Right ventricle myocardium superior (tissue), 1 donor: ENCODE measurements around the gene ZMYND8. TPM values are rescaled to one million over a fixed set of nuclear protein-coding genes. Genes with fewer than 3 reads are reported as not detected.

Experiments used
- ATAC-seq: fragments of 200-7000 bp; cut with Tn5 transposase; one replicate; pipeline ENCODE4 v1.9.1; 2020; ENCODE audit warnings: mild to moderate bottlenecking; ENCODE audit not compliant: poor library complexity
- DNase-seq: peaks from one replicate; pipeline ENCODE4 v3.0.0-alpha.2; 2020
- intact Hi-C: fragments of 100-400 bp; cut with DNase I; formaldehyde crosslinking; loops from one replicate; pipeline ENCODE4 v1.11.2; 2022
- total RNA-seq: library from RNA; stranded (reverse); fragmentation: NEBNext Ultra II Directional; extraction: Animal tissue kit (Norgen Biotek cat#: 25700); gene quantifications from one replicate; pipeline ENCODE4 v1.2.1, GENCODE V29; 2021
- donor health status: DM: no; HTN: yes; CAD: no; lungs with severe emphysema.

ZMYND8 gene
- total RNA-seq, 1 donor from 2014 or later, result 37.7 TPM

DNA sequence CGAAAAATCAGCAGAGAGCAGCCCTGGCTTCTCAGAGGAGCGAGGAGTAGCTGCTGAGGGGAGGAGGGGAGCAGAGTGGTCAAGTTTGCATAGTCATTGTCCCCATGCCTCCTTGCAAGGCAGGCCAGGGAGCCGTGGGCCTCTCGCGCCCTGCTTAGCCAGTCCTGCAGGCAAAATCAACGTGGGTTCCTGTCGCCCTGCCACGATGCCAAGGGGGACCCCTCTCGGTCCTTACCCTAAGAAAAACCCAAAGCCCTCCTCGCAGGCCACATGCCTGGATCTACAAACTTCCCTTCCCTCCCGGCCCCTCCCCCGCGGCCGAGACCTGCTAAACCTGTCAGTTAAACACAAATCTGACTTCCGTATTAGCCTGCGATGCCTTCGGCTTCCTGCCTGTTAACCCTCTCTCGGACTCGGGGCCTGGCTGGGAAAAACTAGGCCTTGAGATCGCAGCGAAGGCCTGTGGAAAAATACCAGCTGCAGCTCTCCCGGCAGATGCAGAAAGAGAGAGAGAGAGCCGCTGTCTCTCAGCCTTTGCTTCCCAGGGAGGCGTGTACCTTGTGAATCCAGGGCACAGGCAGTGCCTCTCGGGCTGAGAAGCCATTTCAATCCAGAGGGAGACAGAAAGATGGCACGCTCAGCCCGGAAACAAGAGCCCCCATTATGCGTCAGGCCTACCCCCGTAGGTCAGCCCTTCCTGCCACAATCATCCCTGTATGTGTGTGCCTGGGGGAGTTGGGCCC, 968 bp upstream of the ZMYND8 start:
- DNase-seq (peak; percentile 88), ATAC-seq (peak; percentile 32)
- intact Hi-C loops, result no loop called here

DNA sequence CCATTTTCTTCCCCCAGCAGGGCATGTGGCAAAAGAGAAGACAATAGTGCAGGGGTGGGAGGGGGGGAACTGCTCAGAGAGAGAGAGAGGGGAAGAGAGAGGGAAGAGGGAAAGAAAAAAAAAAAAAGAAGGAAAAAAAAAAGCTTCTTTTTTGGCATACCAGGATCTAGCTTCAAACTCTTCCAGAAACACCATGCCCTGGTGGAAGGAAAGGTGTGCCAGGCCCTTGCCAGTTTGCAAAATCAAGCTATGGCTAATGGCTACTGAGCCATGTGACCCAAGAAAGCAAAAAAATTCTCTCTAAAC, 326 bp downstream of the ZMYND8 start:
- no peak for ATAC-seq
- DNase-seq, result no peak
- intact Hi-C loops, result no loop called here

DNA sequence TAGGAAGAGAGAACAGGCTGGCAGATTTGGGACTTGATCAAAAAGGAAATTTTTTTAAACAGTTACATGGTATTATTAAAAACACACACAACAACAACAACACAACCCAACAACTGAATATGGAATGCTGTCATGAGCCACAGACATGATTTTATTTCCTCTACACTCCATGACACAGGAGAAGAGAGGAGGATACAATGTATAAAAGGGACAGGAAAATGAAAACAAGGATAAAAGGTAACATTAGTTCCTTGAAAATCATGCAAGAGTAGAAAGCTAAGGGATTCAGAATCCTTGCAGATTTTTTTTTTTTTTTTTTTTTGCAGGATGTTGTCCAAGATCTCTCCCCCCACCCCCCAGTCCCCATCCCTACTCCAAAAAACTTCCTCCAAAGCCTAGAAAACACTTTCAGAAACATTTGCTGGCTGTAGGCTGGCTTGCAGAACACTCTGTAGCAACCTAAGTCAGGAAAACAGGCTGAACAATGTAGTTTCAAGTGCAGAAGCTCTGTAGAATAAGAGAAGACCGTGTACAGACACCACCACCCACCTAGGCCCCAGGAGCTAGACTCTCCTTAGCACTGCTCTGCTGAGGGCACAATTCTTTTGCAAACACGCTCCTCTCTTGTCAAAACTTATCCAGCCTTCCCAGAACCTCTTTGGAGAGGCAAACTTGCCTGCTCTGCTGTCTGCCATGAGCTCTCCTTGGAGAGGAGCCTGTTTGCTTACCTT, 845 bp downstream of the ZMYND8 start:
- intact Hi-C loops, result no loop called here

DNA sequence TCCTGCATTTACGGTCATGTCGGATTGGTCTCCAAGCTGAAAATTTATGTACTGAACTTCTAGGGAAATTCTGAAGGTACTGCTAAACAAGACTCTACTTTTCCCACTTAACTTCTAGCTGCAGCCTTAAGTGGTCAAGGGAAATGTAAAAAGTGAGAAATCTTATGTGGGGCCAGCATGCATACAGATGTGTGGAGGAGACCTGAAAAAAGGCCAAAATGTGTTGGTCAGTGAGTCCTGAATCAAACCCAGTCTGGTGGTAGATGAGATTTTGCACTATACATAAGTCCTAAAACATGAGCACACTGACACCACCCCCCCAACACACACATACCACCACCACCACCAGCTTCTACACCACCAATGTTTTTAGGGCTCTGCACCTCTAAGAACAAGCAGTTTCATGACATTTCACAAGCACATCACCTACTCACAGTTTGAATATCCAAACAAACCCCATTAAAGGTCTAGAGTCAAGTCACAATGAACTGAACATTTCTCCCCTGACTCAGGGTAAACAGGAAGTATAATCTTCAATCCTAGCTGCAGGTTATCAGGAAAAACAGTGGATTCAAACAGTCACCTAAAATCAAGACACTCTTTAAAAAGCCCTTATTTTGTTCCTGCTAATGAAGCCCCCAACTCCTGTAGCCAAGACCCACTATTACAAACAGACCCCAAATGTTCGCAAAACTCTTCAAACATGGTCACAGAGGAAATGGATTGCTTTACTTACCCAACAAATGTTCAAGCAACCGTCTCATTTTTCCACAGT, 1.6 kb downstream of the ZMYND8 start:
- intact Hi-C loops, result no loop called here
- ATAC-seq, result no peak

More for the DNA sequence above, 845 bp downstream of the ZMYND8 start:
- ATAC-seq (no peak), DNase-seq (no peak)

DNA sequence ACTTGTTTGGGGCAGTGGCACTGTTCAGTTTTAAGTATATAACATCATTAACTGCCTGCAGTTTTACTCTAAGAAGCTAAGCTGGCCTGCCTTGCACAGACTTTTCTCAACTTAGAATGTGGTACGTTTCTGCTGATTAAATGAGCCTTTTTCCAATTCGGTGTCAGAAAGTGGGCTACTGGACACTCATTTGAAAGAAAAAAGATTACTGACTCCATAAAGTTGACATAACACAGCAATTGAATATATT, 2.1 kb downstream of the ZMYND8 start:
- ATAC-seq, result no peak
- intact Hi-C loops, result no loop called here

More for the DNA sequence above, 1.6 kb downstream of the ZMYND8 start:
- DNase-seq, result no peak

DNA sequence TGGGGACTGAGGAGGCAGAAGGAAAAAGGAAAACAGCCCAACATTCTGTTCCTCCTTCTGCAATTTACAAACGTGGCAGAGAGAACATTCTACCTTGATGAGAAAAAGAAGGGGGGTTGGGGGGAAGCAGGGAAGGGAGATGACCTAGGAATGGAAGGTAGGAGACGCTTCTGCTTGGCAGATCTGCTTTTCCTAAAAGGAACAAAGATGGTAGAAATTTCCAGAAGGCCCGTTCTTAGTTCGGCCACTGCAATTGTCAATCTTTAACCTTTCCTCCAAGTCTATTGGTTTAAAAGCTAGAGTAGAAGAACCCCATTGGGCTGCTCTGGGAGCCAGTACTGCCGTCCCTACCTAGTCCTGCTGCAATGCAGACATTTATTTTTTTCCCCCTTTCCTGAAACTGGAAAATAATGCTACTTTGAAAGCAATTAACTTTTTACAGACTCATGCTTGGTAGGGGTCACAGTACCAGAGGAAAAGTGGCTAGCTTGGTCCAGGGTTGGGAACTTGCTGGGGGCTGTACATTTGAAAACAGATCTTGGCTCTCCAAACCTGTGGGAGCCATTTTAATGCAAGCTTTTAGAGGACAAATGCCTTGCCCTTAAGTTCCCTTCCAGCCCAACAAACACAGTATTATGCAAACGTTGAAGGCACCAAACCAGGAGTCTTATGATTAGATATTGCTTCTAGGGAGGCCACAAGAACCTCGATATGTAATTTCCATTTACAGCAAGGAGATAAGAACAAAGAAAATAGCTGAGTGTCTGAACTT, 2.6 kb downstream of the ZMYND8 start:
- intact Hi-C loops, result no loop called here
- no peak for ATAC-seq
- DNase-seq, result no peak

More for the DNA sequence above, 2.1 kb downstream of the ZMYND8 start:
- no peak for DNase-seq

DNA sequence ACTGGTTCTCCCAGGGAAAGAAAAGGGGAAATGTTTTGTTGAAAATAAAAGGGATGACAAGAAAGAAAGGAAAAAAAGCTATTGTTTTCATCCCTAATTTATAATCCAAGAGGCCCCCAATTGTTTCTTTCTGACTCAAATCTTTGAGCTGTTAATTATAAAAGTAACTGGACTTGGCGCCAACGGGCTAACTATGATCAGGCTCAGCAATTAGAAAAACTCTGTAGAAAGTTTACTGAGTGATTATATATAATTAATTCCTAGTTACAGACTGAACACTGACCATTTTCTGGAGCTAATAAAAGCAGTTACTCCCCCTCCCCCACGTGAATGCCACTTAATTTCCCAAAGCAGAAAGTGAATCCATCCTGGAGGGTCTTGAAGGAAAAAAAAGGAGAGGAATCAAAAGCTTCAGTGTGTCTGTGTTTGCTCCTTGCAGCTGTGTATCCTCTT, 3.2 kb downstream of the ZMYND8 start:
- ATAC-seq (no peak), DNase-seq (no peak)
- intact Hi-C loops, result no loop called here

DNA sequence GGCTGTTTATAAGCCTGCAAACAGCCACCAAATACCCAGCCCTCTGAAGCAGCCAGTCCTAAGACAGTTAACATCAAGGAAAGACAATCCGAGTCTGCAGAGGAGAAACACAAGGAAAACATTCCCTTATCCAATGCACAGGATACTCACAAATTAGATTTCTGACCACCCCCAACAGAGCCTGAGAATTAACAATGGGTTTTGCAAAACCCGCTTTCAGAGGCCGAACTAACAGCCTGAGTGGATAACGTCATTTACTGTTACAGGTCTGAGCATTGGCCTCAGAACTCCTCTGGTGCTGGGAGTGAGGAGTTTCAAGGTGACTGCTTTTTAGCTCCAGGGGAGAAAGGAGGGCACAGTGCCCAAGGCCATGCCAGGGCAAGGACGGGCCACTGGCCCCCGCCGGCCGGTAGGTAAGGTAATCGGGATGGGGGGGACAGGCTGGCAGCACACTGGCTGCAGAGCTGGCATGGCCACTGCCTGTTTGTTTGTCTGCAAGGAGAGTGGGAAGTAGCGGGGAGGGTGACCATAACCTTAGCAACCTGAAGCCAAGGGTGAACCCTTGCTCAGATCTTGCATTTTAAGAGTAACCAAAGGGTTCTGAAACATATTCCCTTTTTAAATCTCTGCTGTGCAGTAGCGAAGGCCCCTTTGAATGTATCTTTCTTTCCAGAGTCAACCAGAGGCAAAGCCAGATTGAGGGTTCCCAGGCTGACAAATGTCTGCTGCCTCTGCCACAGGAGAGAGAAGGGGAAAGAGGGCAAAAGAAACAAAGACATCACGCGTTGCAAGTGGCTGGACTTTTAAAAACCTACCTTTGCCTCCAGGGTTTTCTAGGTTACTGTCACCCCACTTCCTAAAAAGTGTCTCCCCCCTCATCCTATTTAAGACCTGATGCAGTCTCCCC, 3.9 kb downstream of the ZMYND8 start:
- ATAC-seq, result peak; percentile 42
- intact Hi-C loops, result no loop called here
- peak; percentile 76 for DNase-seq

DNA sequence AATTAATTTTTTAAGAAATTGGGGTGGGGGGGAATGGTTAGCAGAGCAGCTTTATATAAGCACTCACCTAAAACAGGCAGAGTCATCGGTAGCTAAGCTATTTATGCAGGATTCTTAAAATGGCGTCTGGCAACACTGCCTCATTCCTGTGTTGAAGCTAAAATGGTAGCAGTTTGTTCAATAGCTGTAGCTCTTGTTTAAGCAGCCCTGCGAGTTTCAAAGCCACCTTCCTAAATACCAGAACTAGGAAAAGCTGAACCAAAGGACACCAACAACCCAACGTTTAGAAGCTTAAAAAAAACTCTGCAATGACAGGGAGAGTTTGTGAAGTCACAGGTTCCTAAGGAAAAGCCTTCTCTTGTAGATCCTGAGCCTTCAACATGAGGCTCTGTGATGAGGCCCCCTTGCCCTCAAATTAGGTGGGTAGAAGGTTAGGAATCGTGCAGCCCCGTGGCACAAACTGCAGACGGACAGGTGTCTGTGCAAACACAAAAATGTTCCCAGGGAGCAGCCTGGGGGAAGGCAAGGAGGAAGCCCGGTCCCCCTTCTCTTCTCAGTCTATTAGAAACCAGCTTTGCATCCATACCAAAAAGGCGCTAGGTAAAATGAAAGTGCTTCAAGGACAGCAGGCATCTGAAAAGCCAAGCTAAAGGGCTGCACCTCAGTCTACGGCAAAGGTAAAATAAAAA, 4.7 kb downstream of the ZMYND8 start:
- no peak for DNase-seq
- ATAC-seq, result peak; percentile 35
- intact Hi-C loops, result no loop called here

DNA sequence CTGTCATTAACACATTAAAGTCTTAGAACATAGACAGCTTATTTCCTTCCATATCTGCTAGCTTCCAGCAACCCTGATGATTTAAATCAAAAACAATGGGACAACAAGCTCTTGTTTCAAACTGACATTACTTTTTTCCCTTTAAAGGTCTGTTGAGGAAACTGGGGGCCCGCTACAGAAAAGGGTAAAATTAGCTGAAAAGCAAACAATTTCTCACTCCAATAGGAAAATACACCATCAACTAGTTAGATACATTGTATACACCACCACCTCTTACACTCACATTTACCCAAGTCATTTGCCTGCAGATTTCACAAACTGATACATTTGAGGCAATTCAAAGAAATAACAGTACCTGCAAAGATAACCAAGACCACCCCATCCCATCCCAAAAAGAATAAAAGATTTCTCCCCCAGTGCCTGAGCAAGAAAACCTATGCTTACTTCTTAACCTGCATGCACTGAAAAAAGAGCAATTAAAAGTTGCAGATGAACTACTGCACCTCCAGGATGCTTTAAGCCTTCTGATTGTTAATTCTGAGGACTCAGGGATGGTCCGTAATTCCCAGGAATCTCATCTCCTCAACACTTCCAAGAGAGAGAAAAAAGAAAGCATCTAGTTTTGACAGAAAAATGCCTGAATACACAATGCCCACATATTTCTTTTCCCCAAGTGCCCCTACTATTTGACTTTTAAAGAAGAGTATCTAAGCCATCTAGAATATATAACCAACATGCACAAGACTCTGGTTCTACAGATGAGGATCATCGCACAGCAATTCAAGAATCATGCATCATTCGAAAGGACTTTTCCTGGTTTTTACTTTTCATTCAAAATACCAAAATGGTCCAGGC, 5.6 kb downstream of the ZMYND8 start:
- ATAC-seq (no peak), DNase-seq (no peak)
- intact Hi-C loops, result no loop called here

DNA sequence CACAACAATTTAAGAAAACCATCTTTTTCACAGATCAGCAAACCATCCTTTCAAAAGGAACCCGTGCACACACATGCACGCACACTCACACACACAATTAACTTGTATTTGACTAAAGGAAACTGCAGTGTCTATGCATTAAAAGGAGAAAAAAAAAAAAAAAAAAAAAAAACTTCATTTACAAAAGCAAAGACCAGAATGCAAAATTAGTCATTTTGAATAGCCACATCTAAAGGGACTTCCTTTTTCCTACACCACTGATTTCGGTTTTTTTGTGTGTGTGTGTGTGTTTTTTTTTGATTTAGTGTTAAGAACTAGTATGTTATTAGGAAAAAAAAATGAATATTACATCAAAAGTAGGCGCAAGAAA, 6.3 kb downstream of the ZMYND8 start:
- intact Hi-C loops, result no loop called here
- ATAC-seq, result no peak
- DNase-seq, result no peak

DNA sequence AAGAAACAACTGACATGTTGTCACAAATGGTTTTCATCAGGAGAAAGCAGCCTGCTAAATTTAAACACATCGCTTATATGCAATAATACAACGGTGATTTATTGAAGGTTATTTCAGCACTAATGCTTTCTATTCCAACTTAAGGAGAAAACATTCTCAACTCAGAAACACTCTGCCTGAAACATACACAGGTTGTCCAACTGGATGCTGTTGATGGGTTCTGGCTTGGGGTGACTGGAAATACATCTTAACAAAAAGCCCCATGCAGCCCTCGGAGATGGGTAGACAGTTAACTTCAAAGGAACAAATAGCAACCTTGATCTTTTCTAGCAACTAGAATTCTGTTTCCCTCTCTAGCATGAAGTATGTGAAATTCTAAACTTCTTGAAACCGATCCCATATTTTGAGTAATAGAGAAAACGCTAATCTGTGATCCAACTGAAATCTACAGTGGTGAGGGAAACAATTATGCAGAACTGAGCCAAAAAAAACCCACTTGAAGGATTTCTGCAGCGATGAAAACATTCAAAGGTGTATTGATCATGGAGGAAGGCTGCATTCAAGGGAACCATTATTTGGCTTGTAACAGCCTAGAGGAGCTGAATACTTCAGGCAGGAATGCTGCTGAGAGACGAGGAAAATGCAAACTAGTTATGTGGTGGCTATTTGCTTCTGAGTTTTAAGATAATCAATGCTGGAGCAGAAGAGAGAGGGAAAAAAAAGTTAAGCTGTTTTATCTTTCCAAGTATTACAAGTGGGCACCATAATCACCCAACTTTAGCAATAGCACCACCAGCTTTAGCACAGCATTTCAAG, 6.9 kb downstream of the ZMYND8 start:
- no peak for DNase-seq
- intact Hi-C loops, result no loop called here
- no peak for ATAC-seq

DNA sequence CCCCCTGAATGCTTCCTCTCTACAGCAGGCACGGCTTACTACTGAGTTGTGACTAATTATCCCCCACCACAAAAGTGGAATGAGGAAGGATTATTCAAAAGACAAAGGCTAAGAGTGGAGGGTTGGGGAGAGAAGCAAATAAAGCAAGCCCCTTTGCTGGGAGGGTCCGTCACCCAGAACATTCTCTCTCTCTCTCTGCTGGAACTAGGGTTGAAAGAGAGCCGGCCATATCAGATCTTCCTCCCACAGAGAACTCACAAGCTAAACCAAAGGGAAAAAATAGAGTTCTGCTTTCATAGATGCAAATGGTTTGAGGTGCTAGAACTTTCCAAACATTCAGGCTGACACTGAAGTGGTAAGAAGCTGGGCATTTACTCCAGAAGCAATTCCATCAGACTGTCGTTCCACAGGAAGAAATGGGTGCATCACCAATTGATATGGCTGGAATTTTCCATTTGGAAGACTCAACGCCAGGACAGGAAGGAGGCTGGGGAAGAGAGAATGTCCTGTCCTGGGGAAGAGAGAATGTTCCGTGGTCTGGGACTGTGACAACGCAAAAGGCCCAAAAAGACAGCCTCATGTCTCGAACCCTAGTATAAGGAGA, 7.9 kb downstream of the ZMYND8 start:
- intact Hi-C loops, result no loop called here
- ATAC-seq (no peak), DNase-seq (no peak)

DNA sequence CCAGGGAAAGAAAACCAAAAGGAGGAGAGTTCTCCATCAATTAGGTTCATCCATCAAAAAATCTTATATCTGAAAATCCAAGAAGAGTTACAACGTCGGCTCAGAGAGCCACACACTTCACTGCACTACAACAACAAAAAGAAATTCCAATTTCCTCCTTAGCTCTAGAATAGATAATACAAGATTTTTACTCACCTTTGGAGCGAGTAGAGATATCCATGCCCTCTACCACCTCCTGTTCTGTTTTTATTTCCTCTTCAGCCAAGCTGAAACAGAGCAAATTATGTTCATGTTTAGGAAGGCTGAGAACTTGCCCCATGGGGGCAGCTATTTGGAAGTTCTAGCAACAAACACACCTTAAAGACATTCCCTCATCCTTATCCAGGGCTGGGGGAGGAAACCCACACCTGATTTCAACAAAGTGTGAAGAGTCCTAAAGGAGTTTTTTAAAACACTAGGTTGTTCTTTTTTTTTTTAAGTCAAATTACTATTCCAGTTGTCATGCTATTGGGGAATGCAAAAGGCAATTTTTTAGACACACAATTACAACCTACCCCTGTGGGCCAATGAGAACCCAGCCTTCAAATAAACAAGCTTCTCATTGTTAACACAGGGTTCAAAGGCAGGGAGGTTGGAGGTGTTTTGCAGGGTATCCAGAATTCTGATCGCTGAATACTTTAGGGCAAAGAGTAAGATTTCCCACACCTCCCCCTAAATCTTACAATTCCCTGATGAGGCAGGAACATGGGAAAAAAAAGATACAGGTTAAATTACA, 8.7 kb downstream of the ZMYND8 start:
- ATAC-seq (no peak), DNase-seq (no peak)
- intact Hi-C loops, result no loop called here

DNA sequence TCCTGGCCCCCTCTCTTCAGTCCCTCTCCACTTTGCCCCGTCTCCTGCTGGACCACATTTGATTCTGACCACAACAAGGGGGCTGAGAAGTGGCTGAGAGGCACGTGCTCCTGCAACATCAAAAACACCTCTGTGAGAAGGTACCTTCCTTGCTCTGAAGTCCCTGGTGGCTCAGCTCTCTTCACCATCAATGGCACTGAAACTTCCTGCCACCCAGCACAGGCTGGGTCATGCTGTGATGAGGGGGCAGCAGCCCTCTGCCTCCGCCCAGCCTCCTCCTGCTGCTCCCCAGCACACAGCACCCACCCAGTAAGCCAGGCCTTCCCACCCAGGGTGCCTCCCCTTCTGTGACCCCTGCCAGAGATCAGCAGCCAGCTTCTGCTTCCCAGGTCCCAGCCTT, 10.3 kb downstream of the ZMYND8 start:
- DNase-seq (no peak), ATAC-seq (no peak)
- intact Hi-C loops, result no loop called here
